GM18870 (cell line): ENCODE results near the gene ALDOC.
"Not testable (repeated sequence)": the region's sequence is repeated elsewhere in the genome, so short reads cannot be mapped to it uniquely, and the experiment has no call there.

ENCODE experiments used
- ATAC-seq: cut with Tn5 transposase; IDR thresholded peaks from one replicate; pipeline ENCODE4 v1.9.1; 2021; ENCODE audit warnings: moderate library complexity; ENCODE audit not compliant: unreplicated experiment

The ALDOC gene

GRCh38 chr17:28576758-28577465, at the start of gene ALDOC:
ALDOC (minus strand) TSS chr17:28576895; CDS start chr17:28575532, 1,363 bp downstream.
- ATAC-seq = peak; percentile 68

- no peak for ATAC-seq
Measured at GRCh38 chr17:28624148-28624547, 47.5 kb upstream of the ALDOC start.

GRCh38 chr17:28623696-28624095, 47.0 kb upstream of the ALDOC start:
- ATAC-seq = no peak

GRCh38 chr17:28622186-28622585, 45.5 kb upstream of the ALDOC start:
- no peak for ATAC-seq

- no peak for ATAC-seq
Measured at GRCh38 chr17:28620010-28620409, 43.3 kb upstream of the ALDOC start.

- no peak for ATAC-seq
Measured at GRCh38 chr17:28618464-28618863, 41.8 kb upstream of the ALDOC start.

- no peak for ATAC-seq
Measured at GRCh38 chr17:28616281-28616680, 39.6 kb upstream of the ALDOC start.

GRCh38 chr17:28615260-28615940, 38.7 kb upstream of the ALDOC start:
- ATAC-seq = no peak

- no peak for ATAC-seq
Measured at GRCh38 chr17:28613931-28614381, 37.3 kb upstream of the ALDOC start, which contains the start of gene RSKR. RSKR (minus strand) TSS chr17:28614185; CDS start chr17:28614161, 24 bp downstream.

- ATAC-seq = no peak
Measured at GRCh38 chr17:28612936-28613872, 36.5 kb upstream of the ALDOC start.

- ATAC-seq = no peak
Measured at GRCh38 chr17:28612531-28612930, 35.8 kb upstream of the ALDOC start.

GRCh38 chr17:28610376-28610775, 33.7 kb upstream of the ALDOC start:
- no peak for ATAC-seq

- ATAC-seq = not testable (repeated sequence)
Measured at GRCh38 chr17:28604031-28604430, 27.3 kb upstream of the ALDOC start.

- peak; percentile 42 for ATAC-seq
Measured at GRCh38 chr17:28599311-28600184, 22.9 kb upstream of the ALDOC start.

- ATAC-seq = peak; percentile 40
Measured at GRCh38 chr17:28598799-28599310, 22.2 kb upstream of the ALDOC start, which contains the start of gene SPAG5. SPAG5 (minus strand) TSS chr17:28599025; CDS start chr17:28598946, 79 bp downstream.

GRCh38 chr17:28598389-28598788, 21.7 kb upstream of the ALDOC start:
- ATAC-seq = no peak

GRCh38 chr17:28597606-28598383, 21.1 kb upstream of the ALDOC start:
- ATAC-seq = no peak

- no peak for ATAC-seq
Measured at GRCh38 chr17:28592260-28592659, 15.6 kb upstream of the ALDOC start.

GRCh38 chr17:28585851-28586250, 9.2 kb upstream of the ALDOC start:
- ATAC-seq = no peak
